GM21526 (cell line): ENCODE results near the gene LCE1C.

Source experiments
- ATAC-seq: cut with Tn5 transposase; IDR thresholded peaks from one replicate; pipeline ENCODE4 v1.9.1; 2021; ENCODE audit warnings: moderate library complexity; ENCODE audit not compliant: unreplicated experiment, low FRiP score

LCE1C gene

DNA sequence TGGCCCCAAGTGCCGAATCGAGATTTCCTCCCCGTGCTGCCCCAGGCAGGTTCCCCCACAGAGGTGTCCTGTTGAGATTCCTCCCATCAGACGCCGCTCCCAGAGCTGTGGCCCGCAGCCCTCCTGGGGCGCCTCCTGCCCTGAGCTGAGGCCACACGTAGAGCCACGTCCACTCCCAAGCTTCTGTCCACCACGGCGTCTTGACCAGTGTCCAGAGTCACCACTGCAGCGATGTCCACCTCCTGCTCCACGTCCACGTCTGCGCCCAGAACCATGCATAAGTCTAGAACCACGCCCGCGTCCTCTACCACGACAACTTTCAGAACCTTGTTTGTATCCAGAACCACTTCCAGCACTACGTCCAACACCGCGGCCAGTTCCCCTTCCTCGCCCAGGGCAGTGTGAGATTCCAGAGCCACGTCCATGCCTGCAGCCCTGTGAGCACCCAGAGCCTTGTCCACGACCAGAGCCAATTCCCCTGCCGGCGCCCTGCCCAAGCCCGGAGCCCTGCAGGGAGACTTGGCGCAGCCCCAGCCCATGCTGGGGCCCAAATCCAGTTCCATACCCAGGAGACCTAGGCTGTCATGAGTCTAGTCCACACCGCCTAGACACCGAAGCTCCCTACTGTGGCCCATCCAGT, 45.8 kb downstream of the LCE1C start:
- no peak for ATAC-seq

GRCh38 chr1:152759453-152760173, 46.8 kb downstream of the LCE1C start:
- no peak for ATAC-seq

DNA sequence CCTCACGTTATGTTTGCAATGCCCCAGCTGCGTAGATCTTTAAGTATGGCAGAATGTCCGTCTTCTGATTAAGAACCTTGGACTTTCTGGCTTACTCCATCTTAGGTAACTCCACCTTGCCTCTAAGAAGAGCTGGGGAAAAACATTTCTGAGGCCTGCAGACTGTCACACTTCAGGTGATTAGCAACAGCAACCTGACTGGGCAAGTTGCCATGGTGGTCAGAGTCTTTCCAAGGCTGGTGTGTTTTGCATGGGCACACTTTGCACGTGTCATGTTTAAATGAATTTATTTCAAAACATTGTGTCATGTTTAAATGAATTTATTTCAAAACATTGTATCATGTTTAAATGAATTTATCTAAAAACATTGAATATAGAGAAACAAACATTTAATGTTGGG, 47.8 kb downstream of the LCE1C start:
- no peak for ATAC-seq

DNA sequence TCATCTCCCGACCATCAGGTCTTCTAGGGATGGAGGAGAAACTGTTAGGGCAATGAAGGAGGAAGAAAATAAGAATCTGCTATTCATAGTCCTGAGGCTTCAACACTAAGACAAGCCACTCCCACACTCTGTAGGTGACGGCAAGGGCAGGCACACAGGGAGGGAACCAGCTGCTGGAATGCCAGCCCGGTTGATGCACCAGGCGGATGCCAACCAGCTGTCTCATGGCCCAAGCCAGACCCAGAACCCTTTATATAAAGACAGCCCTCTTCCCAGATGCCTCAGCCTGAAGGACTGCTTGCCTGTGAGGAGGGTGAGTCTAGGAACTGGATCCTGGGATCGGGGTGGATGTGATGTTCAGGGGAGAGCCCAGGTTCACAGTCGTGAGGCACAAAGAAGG, 48.7 kb downstream of the LCE1C start, which contains the start of gene KPRP:
Gene KPRP, plus strand, starts transcription at position 279 of the 400 bp plus-strand sequence. CDS start 1,564 bp downstream, outside the sequence.
- no peak for ATAC-seq

- no peak for ATAC-seq
These were observed 49.6 kb downstream of the LCE1C start for GRCh38 chr1:152756872-152757271.
